ENCODE measurements around the gene NR1H2.
"Not testable (repeated sequence)": the region's sequence is repeated elsewhere in the genome, so short reads cannot be mapped to it uniquely, and the experiment has no call there.

Gene NR1H2

GRCh38 chr19:50334741-50335421 lies 41.4 kb upstream of the NR1H2 start:
- no peak for TF ChIP-seq CTCF (conservative IDR thresholded peaks at IDR 0.05; ENCODE audit: low read depth, low read length)
- no peak for DNase-seq (ENCODE audit: low read depth)
- H3K4me3 ChIP-seq (ENCODE audit: low read length) = no peak overlapping the region

GRCh38 chr19:50337031-50337430 lies 39.2 kb upstream of the NR1H2 start:
- H3K4me3 ChIP-seq (ENCODE audit: low read length); DNase-seq (ENCODE audit: low read depth): not testable (repeated sequence)

GRCh38 chr19:50340331-50340730 lies 35.9 kb upstream of the NR1H2 start:
- no peak overlapping the region for H3K4me3 ChIP-seq (ENCODE audit: low read length)
- TF ChIP-seq CTCF (conservative IDR thresholded peaks at IDR 0.05; ENCODE audit: low read depth, low read length) = no peak
- no peak for DNase-seq (ENCODE audit: low read depth)

DNA sequence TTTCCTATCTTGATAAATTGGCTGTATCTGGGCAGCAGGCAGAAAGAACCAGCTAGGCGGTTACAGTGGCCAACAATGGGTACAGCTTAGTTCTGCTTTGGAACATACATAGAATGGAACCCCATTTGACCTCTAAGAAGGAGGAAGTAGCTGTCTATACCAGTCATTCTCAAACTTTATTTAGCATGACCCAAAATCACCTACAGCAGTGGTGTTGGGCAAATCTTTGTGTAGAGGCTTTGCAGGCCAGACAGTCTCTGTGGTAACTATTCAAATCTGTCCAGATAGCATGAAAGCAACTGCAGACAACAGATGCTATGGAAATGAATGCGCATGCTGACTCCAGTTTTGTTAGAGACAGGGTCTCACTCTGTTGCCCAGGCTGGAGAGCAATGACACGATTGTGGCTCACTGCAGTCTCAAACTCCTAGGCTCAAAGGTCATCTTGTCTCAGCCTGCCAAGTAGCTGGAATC lies 35.1 kb upstream of the NR1H2 start:
- no peak overlapping the region for H3K4me3 ChIP-seq (ENCODE audit: low read length)
- DNase-seq (ENCODE audit: low read depth) = no peak
- TF ChIP-seq CTCF (conservative IDR thresholded peaks at IDR 0.05; ENCODE audit: low read depth, low read length) = no peak

GRCh38 chr19:50344661-50345318 lies 31.5 kb upstream of the NR1H2 start:
- TF ChIP-seq CTCF (conservative IDR thresholded peaks at IDR 0.05; ENCODE audit: low read depth, low read length) = no peak
- no peak for DNase-seq (ENCODE audit: low read depth)
- no peak overlapping the region for H3K4me3 ChIP-seq (ENCODE audit: low read length)

- DNase-seq (ENCODE audit: low read depth); H3K4me3 ChIP-seq (ENCODE audit: low read length): not testable (repeated sequence)
These were observed 29.1 kb upstream of the NR1H2 start for GRCh38 chr19:50347089-50347581.

DNA sequence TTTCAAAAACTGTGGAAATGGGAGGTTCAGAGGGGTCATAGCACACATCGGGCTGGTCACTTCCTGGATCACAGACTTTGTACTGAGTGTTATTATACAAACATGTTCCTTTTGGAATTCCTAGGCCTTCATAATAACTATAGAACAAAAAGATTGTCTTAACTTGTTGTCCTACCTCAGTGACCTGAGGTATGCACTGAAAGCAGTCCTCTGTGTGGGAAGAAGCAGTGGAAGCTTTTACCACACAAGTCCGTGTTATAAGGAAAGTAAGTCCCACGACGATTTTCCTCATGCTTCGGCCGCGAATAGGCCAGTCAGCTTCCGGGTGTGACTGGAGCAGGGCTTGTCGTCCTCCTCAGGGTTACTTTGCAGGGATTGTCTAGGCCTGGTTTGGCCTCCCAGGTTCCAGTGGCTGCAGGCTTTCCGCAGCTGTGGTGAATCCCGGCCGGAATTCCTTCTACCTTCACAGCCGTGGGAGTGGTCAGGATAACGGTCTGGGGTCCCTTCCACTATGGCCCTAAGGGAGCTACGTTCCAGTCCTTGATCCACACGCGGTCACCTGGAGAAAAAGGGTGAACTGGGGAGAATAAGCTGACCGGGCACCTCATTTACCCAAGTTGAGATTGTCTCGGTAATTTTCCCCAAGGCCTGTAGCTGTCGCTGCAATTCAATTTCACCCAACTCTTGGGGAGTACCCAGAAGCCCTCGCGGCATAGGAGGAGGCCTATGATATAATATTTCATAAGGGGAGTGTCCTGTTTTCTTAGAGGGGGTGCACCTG lies 26.8 kb upstream of the NR1H2 start:
- TF ChIP-seq CTCF (conservative IDR thresholded peaks at IDR 0.05; ENCODE audit: low read depth, low read length) = no peak
- no peak overlapping the region for H3K4me3 ChIP-seq (ENCODE audit: low read length)
- no peak for DNase-seq (ENCODE audit: low read depth)

Measured in retinal pigment epithelial cell (primary cell).